DND-41 (cell line): Measurements from ENCODE around the gene RASL11B.

Experiments used
- EZH2 ChIP-seq: IDR thresholded peaks from 3 replicates; pipeline ENCODE4 v1.6.1; 2012; ENCODE audit warnings: borderline replicate concordance, low read depth, mild to moderate bottlenecking, moderate library complexity, low read length, inconsistent platforms; ENCODE audit not compliant: severe bottlenecking
- TF ChIP-seq, protein P1 (sequence below): IDR thresholded peaks from 2 replicates; pipeline ENCODE4 v1.5.1; 2012; ENCODE audit warnings: borderline replicate concordance, low read length, moderate library complexity, mild to moderate bottlenecking; ENCODE audit not compliant: poor library complexity, severe bottlenecking; ENCODE audit errors: extremely low read depth

DNA sequence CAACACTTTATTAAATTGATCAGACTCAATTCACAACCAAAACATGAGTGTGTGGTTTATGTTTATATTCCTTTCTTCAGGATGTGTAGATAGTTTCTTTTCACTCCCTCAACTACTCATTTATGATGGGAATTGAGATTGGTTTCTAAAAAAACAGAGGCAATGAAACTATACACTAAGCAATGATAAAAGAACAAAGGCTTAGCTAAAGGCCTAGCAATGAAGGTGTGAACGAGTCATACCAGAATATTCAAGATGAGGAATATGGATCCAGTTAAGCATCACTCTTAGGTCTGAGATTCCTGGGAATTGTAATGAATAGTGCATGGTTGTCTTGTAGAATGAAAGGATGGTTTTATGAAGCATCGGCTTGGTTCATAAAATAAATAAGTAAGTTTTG, 17.5 kb upstream of the RASL11B start:
- TF ChIP-seq, protein P1, sequence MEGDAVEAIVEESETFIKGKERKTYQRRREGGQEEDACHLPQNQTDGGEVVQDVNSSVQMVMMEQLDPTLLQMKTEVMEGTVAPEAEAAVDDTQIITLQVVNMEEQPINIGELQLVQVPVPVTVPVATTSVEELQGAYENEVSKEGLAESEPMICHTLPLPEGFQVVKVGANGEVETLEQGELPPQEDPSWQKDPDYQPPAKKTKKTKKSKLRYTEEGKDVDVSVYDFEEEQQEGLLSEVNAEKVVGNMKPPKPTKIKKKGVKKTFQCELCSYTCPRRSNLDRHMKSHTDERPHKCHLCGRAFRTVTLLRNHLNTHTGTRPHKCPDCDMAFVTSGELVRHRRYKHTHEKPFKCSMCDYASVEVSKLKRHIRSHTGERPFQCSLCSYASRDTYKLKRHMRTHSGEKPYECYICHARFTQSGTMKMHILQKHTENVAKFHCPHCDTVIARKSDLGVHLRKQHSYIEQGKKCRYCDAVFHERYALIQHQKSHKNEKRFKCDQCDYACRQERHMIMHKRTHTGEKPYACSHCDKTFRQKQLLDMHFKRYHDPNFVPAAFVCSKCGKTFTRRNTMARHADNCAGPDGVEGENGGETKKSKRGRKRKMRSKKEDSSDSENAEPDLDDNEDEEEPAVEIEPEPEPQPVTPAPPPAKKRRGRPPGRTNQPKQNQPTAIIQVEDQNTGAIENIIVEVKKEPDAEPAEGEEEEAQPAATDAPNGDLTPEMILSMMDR, result no peak
- TF ChIP-seq EZH2, result no peak
